ENCODE measurements around the gene WDR59. TPM values are rescaled to one million over a fixed set of nuclear protein-coding genes. Genes with fewer than 3 reads are reported as not detected.

WDR59 gene
- total RNA-seq: 21.6 and 27.0 TPM in 2 replicates

GRCh38 chr16:74984529-74985296 lies at the start of gene WDR59:
WDR59 (minus strand) TSS chr16:74985123; CDS start chr16:74985017, 106 bp downstream.

GRCh38 chr16:74998481-74999218 lies 13.7 kb upstream of the WDR59 start, which contains the start of gene ZNRF1:
ZNRF1 (plus strand) TSS chr16:74999024; CDS start chr16:74999672, 648 bp downstream.

Other genes with a start within 250 kb of the WDR59 start
- not detected in 2 replicates for gene FA2H, start 210.3 kb downstream of the WDR59 start, total RNA-seq
- 18.3 and 19.9 TPM in 2 replicates for gene ZNRF1, start 13.9 kb upstream of the WDR59 start, total RNA-seq
- gene LDHD, start 131.7 kb upstream of the WDR59 start, total RNA-seq: 2.8 and 3.8 TPM in 2 replicates
- 15.2 and 17.8 TPM in 2 replicates for gene ZFP1, start 163.4 kb upstream of the WDR59 start, total RNA-seq
- not detected in 2 replicates for gene CTRB2, start 222.0 kb upstream of the WDR59 start, total RNA-seq
- not detected in 2 replicates for gene CTRB1, start 233.9 kb upstream of the WDR59 start, total RNA-seq